Measurements from ENCODE around the gene EGFL7.

GRCh38 chr9:136665111-136665703 is 2.5 kb downstream of the EGFL7 start:
- TF ChIP-seq CTCF (IDR thresholded peaks at IDR 0.05) (peak in 2 of 3 experiments; percentile 8 to 25), POLR2A (IDR thresholded peaks at IDR 0.05) (no peak)
